Smooth muscle cell (in vitro differentiated cells): Measurements from ENCODE around the gene ERVW-1. TPM values are rescaled to one million over a fixed set of nuclear protein-coding genes. Genes with fewer than 3 reads are reported as not detected.
"Not testable (repeated sequence)": the region's sequence is repeated elsewhere in the genome, so short reads cannot be mapped to it uniquely, and the experiment has no call there.

ENCODE experiments used
- DNase-seq: peaks from one replicate; lab custom pipeline; 2025; ENCODE audit not compliant: unreplicated experiment; lab: John Stamatoyannopoulos, UW
- H2AFZ ChIP-seq: fragments of 200-600 bp; sonication (generic); 2 replicates; pipeline ENCODE4 v1.6.0; 2016; ENCODE audit warnings: antibody characterized with exemption, low read depth, mild to moderate bottlenecking
- H3F3A ChIP-seq: fragments of 200-600 bp; sonication (generic); 2 replicates; pipeline ENCODE4 v1.6.0; 2017; ENCODE audit warnings: antibody characterized with exemption, low read depth
- H3K27ac ChIP-seq: fragments of 200-600 bp; sonication (generic); 2 replicates; pipeline ENCODE4 v1.5.1; 2016; ENCODE audit warnings: low read depth, mild to moderate bottlenecking
- H3K27me3 ChIP-seq: fragments of 200-600 bp; sonication (generic); 2 replicates; pipeline ENCODE4 v1.6.1; 2016; ENCODE audit warnings: low read depth, mild to moderate bottlenecking
- H3K36me3 ChIP-seq: fragments of 200-600 bp; sonication (generic); 2 replicates; pipeline ENCODE4 v1.5.1; 2016; ENCODE audit warnings: low read depth
- H3K4me1 ChIP-seq: fragments of 200-600 bp; sonication (generic); 2 replicates; pipeline ENCODE4 v1.5.1; 2016; ENCODE audit warnings: low read depth
- H3K4me2 ChIP-seq: fragments of 200-600 bp; sonication (generic); 2 replicates; pipeline ENCODE4 v1.6.0; 2016; ENCODE audit warnings: mild to moderate bottlenecking
- H3K4me3 ChIP-seq: fragments of 200-600 bp; sonication (generic); 2 replicates; pipeline ENCODE4 v1.5.1; 2016; ENCODE audit warnings: mild to moderate bottlenecking
- H3K79me2 ChIP-seq: fragments of 200-600 bp; sonication (generic); 2 replicates; pipeline ENCODE4 v1.6.0; 2016; ENCODE audit warnings: low read depth, mild to moderate bottlenecking
- H3K9ac ChIP-seq: fragments of 200-600 bp; sonication (generic); 2 replicates; pipeline ENCODE4 v1.6.0; 2016; ENCODE audit warnings: low read depth
- H3K9me3 ChIP-seq: fragments of 200-600 bp; sonication (generic); replicated peaks from 2 replicates; pipeline ENCODE4 v1.5.1; 2016; ENCODE audit warnings: low read depth
- H4K20me1 ChIP-seq: fragments of 200-600 bp; sonication (generic); 2 replicates; pipeline ENCODE4 v1.6.0; 2016; ENCODE audit warnings: low read depth
- WGBS: methylation state at CpG from one replicate; pipeline ENCODE4 v1.1.7; 2016; ENCODE audit warnings: low lambda C conversion rate; 5-methylcytosine and 5-hydroxymethylcytosine counted together
- polyA plus RNA-seq: library from polyadenylated mRNA; unstranded; fragments of >200 nt; fragmentation: Nextera tagmentation; extraction: Ambion mirVana; gene quantifications from 2 replicates; pipeline ENCODE4 v1.2.1, GENCODE V29; 2016
- total RNA-seq: library from RNA; depleted of rRNA; stranded (reverse); fragments of >200 nt; gene quantifications from 2 replicates; pipeline ENCODE4 v1.2.3, GENCODE V29; 2014
- TF ChIP-seq, protein P1 (sequence below): fragments of 200-600 bp; sonication (generic); IDR thresholded peaks from 2 replicates; pipeline ENCODE4 v1.5.1; 2017; ENCODE audit warnings: borderline replicate concordance, mild to moderate bottlenecking, antibody characterized with exemption; ENCODE audit not compliant: insufficient read depth, poor library complexity, severe bottlenecking

The ERVW-1 gene, protein sequence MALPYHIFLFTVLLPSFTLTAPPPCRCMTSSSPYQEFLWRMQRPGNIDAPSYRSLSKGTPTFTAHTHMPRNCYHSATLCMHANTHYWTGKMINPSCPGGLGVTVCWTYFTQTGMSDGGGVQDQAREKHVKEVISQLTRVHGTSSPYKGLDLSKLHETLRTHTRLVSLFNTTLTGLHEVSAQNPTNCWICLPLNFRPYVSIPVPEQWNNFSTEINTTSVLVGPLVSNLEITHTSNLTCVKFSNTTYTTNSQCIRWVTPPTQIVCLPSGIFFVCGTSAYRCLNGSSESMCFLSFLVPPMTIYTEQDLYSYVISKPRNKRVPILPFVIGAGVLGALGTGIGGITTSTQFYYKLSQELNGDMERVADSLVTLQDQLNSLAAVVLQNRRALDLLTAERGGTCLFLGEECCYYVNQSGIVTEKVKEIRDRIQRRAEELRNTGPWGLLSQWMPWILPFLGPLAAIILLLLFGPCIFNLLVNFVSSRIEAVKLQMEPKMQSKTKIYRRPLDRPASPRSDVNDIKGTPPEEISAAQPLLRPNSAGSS
- 0.36 and 0.49 TPM in 2 replicates for total RNA-seq
- polyA plus RNA-seq = 0.25 TPM in 1 of 2 replicates, not detected in the other

DNA sequence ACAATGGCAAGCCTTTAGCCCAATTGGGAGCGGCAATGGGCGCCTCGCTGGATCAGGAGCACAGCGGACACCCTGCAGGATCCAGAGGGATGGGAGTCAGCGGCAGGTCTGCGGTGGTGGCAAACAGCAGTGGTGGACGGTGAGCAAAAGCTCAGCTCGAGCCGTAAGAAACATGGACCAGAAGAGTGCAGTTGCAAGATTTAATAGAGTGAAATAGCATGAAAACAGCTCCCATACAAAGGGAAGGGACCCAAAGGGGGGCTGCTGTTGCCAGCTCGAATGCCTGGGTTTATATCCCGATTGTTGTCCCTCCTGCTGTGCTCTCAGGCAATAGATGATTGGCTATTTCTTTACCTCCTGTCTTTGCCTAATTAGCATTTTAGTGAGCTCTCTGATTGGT is at the start of gene ERVW-1:
ERVW-1 (minus strand) TSS at position 266 of the 400 bp plus-strand sequence. CDS start 7,565 bp downstream, outside the sequence.
- WGBS = 92% methylated on average over 11 of the region's 11 CpGs
- not testable (repeated sequence) for H3K4me1 ChIP-seq, H3K27ac ChIP-seq, H3K9ac ChIP-seq, H2AFZ ChIP-seq, DNase-seq, H3K4me2 ChIP-seq, H3K79me2 ChIP-seq, H4K20me1 ChIP-seq, H3K27me3 ChIP-seq, H3F3A ChIP-seq, H3K4me3 ChIP-seq, H3K9me3 ChIP-seq, H3K36me3 ChIP-seq

DNA sequence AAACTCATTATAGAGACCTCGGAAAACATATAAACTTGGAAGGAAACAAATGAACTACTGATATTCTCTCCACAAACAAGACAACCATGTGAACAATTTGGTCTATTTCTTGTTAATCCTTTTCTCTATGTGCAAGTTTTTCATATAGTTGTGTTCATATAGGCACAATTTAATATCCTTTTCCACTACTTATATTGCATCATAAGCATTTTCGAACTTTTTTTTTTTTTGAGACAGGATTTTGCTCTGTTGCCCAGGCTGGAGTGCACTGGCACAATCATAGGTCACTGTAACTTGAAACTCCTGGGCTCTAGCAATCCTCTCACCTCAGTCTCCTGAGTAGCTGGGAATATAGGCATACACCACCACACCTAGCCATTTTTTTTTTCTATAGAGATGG is 45.4 kb upstream of the ERVW-1 start:
- 97% methylated on average over 2 of the region's 2 CpGs for WGBS
- H4K20me1 ChIP-seq = no peaks in the 10 kb centered on the region
- TF ChIP-seq, protein P1, sequence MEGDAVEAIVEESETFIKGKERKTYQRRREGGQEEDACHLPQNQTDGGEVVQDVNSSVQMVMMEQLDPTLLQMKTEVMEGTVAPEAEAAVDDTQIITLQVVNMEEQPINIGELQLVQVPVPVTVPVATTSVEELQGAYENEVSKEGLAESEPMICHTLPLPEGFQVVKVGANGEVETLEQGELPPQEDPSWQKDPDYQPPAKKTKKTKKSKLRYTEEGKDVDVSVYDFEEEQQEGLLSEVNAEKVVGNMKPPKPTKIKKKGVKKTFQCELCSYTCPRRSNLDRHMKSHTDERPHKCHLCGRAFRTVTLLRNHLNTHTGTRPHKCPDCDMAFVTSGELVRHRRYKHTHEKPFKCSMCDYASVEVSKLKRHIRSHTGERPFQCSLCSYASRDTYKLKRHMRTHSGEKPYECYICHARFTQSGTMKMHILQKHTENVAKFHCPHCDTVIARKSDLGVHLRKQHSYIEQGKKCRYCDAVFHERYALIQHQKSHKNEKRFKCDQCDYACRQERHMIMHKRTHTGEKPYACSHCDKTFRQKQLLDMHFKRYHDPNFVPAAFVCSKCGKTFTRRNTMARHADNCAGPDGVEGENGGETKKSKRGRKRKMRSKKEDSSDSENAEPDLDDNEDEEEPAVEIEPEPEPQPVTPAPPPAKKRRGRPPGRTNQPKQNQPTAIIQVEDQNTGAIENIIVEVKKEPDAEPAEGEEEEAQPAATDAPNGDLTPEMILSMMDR = no peak
- no peaks in the 10 kb centered on the region for H3K27me3 ChIP-seq
- no peaks in the 10 kb centered on the region for H3F3A ChIP-seq
- no peak overlapping the region for H2AFZ ChIP-seq
- peaks cover 21% of the 10 kb centered on the region for H3K79me2 ChIP-seq
- no peak overlapping the region for H3K4me2 ChIP-seq
- H3K4me3 ChIP-seq = no peak overlapping the region
- no peak overlapping the region for H3K27ac ChIP-seq
- H3K4me1 ChIP-seq = peaks cover 12% of the 10 kb centered on the region
- no peak overlapping the region for H3K9ac ChIP-seq
- no peaks in the 10 kb centered on the region for H3K9me3 ChIP-seq
- no peaks in the 10 kb centered on the region for H3K36me3 ChIP-seq
- no peak for DNase-seq

DNA sequence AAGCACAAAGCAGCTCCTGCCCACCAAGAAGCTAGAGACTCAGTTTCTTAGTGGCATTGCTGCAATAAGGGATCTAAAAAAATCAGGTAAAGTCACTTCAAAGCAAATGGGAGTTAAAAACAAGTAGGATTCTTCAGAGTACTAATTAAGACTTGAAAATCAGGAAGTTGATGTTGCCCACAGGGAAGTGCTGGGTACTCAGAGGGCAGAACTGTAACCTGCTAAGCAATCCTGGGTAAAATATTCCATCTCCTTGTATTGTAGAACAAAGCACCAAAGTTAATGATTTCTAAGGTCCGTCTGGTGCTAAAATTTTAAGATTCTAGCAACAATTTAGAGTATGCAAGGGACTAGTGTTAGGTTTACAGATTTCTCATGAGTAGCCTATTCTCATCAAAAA is 42.3 kb upstream of the ERVW-1 start:
- no peak for DNase-seq
- Histone ChIP-seq H2AFZ (no peak overlapping the region), H3K4me3 (no peak overlapping the region), H3K36me3 (no peaks in the 10 kb centered on the region), H3K9me3 (no peaks in the 10 kb centered on the region), H3K27me3 (no peaks in the 10 kb centered on the region), H3K9ac (no peak overlapping the region), H3K79me2 (peaks cover 10% of the 10 kb centered on the region), H3K27ac (no peak overlapping the region), H3K4me1 (no peaks in the 10 kb centered on the region), H3K4me2 (no peak overlapping the region), H4K20me1 (no peaks in the 10 kb centered on the region), H3F3A (no peaks in the 10 kb centered on the region)
- TF ChIP-seq, protein P1 = no peak
- WGBS = 100% methylated on average over 1 of the region's 1 CpG

DNA sequence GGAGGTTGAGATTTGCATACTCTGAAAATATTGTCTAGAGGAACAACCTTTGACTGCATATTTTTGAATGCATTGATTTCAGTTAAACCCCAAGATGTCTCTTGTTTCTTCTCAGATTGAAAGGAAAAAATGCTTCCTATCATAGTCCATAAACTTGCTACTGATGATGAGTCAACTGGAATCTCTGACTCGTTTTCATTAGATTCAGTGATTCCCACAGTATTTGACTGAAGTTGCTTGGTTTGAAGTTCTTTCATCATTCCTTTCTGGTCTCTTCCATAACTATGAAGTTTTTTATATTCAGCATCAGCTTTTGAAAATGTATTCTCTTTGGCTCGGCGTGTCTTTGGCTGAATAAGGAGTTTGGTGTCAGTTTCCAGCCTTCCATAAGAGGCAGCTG is 39.9 kb upstream of the ERVW-1 start:
- Histone ChIP-seq H3K27ac (no peak overlapping the region), H3K79me2 (peaks cover 10% of the 10 kb centered on the region), H3K4me3 (no peak overlapping the region), H3K36me3 (no peaks in the 10 kb centered on the region), H3K27me3 (no peaks in the 10 kb centered on the region), H3K9ac (no peak overlapping the region), H4K20me1 (no peaks in the 10 kb centered on the region), H3F3A (no peaks in the 10 kb centered on the region), H3K9me3 (no peaks in the 10 kb centered on the region), H3K4me1 (no peaks in the 10 kb centered on the region), H3K4me2 (no peak overlapping the region), H2AFZ (no peak overlapping the region)
- TF ChIP-seq, protein P1 = no peak
- no peak for DNase-seq
- 92% methylated on average over 3 of the region's 3 CpGs for WGBS
